Spleen (tissue), 11 donors: Measurements from ENCODE around the gene LCE1B. TPM values are rescaled to one million over a fixed set of nuclear protein-coding genes. Genes with fewer than 3 reads are reported as not detected.

Experiments used
- DNase-seq: peaks from one replicate; pipeline ENCODE4 v3.0.0-alpha.2; 2020
- H3K27ac ChIP-seq, 8 donors: fragments of 200-600 bp; sonication (generic) in 7 of 8; 1 replicate in 4 of 8; 2 replicates in 4 of 8; pipeline versions ENCODE4 v1.5.0 to v1.8.0; 2016 to 2021; ENCODE audit warnings: inconsistent platforms in 4 of 8, mild to moderate bottlenecking in 4 of 8, moderate library complexity in 1 of 8
- H3K27me3 ChIP-seq, 7 donors: fragments of 200-600 bp; sonication (generic) in 6 of 7; replicated peaks in 1 of 7; 1 replicate in 4 of 7; 2 replicates in 3 of 7; pipeline versions ENCODE4 v1.5.0 to v1.8.0; 2016 to 2021; ENCODE audit warnings: inconsistent platforms in 3 of 7, mild to moderate bottlenecking in 1 of 7
- H3K36me3 ChIP-seq, 6 donors: fragments of 200-600 bp; sonication (generic) in 5 of 6; 1 replicate in 4 of 6; 2 replicates in 2 of 6; pipeline versions ENCODE4 v1.5.0 to v1.8.0; 2016 to 2021; ENCODE audit warnings: inconsistent platforms in 2 of 6
- H3K4me1 ChIP-seq, 6 donors: fragments of 200-600 bp; sonication (generic) in 5 of 6; 1 replicate in 3 of 6; 2 replicates in 3 of 6; pipeline versions ENCODE4 v1.5.0 to v1.8.0; 2016 to 2021; ENCODE audit warnings: inconsistent platforms in 3 of 6
- H3K4me3 ChIP-seq, 8 donors: fragments of 200-600 bp; sonication (generic) in 7 of 8; 1 replicate in 4 of 8; 2 replicates in 4 of 8; pipeline versions ENCODE4 v1.5.0 to v1.8.0; 2016 to 2021; ENCODE audit warnings: inconsistent platforms in 4 of 8, mild to moderate bottlenecking in 4 of 8, moderate library complexity in 2 of 8
- H3K9me3 ChIP-seq, 8 donors: fragments of 200-600 bp; sonication (generic) in 7 of 8; 1 replicate in 4 of 8; 2 replicates in 4 of 8; pipeline versions ENCODE4 v1.5.0 to v1.8.0; 2016 to 2021; ENCODE audit warnings: inconsistent platforms in 4 of 8
- POLR2A ChIP-seq, 3 donors: fragments of 450-650 bp; IDR thresholded peaks; one replicate each; pipeline ENCODE4 v1.5.1; 2017; ENCODE audit warnings: antibody characterized with exemption in 3 of 3, mild to moderate bottlenecking in 1 of 3
- POLR2AphosphoS5 ChIP-seq, 3 donors: sonication (generic); formaldehyde crosslinking; IDR thresholded peaks; one replicate each; pipeline ENCODE4 v1.5.1; 2017; ENCODE audit warnings: antibody characterized with exemption in 3 of 3
- WGBS, 5 donors: extraction: QIAGEN DNeasy Blood & Tissue Kit in 3 of 5; methylation state at CpG; one replicate each; pipeline versions ENCODE4 v1.1.5 to v1.1.7; 2013 to 2018; 5-methylcytosine and 5-hydroxymethylcytosine counted together
- intact Hi-C: fragments of 100-400 bp; cut with DNase I; formaldehyde crosslinking; loops from one replicate; pipeline ENCODE4 v1.15.0; 2023; ENCODE audit warnings: low total_unique reads
- polyA plus RNA-seq, 3 donors: library from polyadenylated mRNA; stranded (reverse); fragments of 200-250 nt; gene quantifications; one replicate each; pipeline ENCODE4 v1.2.1, GENCODE V29; 2013
- total RNA-seq, 7 donors: library from RNA; depleted of rRNA in 3 of 7; stranded (reverse); fragments of >200 nt in 3 of 7; fragmentation: NEBNext Ultra II Directional in 4 of 7; extraction: Animal tissue kit (Norgen Biotek cat#: 25700) in 4 of 7; gene quantifications; one replicate each; pipeline versions ENCODE4 v1.1.0 to v1.2.1, GENCODE V29; 2016 to 2021
- TF ChIP-seq, protein P1 (sequence below), 11 experiments: fragments of 200-600 bp in 7 of 11; fragments of 450-650 bp in 4 of 11; sonication (generic) in 4 of 11; IDR thresholded peaks in 8 of 11; conservative IDR thresholded peaks in 3 of 11; 1 replicate in 7 of 11; 2 replicates in 4 of 11; pipeline versions ENCODE4 v1.4.0 to v1.8.0; 2016 to 2021; ENCODE audit warnings: antibody characterized with exemption in 11 of 11, inconsistent platforms in 4 of 11, mild to moderate bottlenecking in 1 of 11
- donor health status: healthy with polysubstance abuse.
- donor health status: DM: no; HTN: no; CAD: no; lungs with moderate emphysema.
- donor health status: DM: no; HTN: no; CAD: no.
- donor health status: Bipolar disorder and iron deficiency.
- donor health status: healthy.
- donor health status: DM: no; HTN: no; CAD: no.
- donor health status: DM: yes; HTN: yes; CAD: no.

The LCE1B gene
- total and polyA plus RNA-seq, 10 donors = not detected

DNA sequence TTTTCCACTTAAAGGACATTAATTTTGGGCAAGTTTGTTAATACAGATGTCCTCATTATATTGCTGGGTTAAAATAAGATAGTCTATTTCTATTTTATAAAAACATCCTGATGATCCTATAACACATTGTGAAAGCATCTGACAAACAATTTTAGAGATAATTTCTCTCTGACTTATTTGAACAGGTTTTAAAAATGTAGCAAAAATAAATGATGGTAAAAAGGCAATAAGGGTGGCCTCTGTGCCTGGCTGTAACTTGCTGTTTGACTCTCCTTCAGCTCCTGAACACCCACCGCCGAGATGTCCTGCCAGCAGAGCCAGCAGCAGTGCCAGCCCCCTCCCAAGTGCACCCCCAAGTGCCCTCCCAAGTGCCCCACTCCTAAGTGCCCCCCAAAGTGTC is 15.4 kb downstream of the LCE1B start, which contains the start of gene LCE1A:
TSS of gene LCE1A (plus strand) at position 301 of the 400 bp plus-strand sequence. CDS start at position 301, 0 bp downstream.
- TF ChIP-seq POLR2A (IDR thresholded peaks at IDR 0.05) = no peak
- TF ChIP-seq, protein P1, sequence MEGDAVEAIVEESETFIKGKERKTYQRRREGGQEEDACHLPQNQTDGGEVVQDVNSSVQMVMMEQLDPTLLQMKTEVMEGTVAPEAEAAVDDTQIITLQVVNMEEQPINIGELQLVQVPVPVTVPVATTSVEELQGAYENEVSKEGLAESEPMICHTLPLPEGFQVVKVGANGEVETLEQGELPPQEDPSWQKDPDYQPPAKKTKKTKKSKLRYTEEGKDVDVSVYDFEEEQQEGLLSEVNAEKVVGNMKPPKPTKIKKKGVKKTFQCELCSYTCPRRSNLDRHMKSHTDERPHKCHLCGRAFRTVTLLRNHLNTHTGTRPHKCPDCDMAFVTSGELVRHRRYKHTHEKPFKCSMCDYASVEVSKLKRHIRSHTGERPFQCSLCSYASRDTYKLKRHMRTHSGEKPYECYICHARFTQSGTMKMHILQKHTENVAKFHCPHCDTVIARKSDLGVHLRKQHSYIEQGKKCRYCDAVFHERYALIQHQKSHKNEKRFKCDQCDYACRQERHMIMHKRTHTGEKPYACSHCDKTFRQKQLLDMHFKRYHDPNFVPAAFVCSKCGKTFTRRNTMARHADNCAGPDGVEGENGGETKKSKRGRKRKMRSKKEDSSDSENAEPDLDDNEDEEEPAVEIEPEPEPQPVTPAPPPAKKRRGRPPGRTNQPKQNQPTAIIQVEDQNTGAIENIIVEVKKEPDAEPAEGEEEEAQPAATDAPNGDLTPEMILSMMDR (IDR thresholded peaks at IDR 0.05 in 8 of 11, conservative IDR thresholded peaks at IDR 0.05 in 3 of 11) = no peak
- TF ChIP-seq POLR2AphosphoS5 (IDR thresholded peaks at IDR 0.05) = no peak
- Histone ChIP-seq H3K27ac (no peak within 1 kb of the TSS), H3K27me3 (peaks cover 0 to 60% (median 0%) of the 10 kb centered on the region in 7 donors), H3K36me3 (no peaks in the 10 kb centered on the region), H3K4me1 (no peaks in the 10 kb centered on the region), H3K4me3 (no peak within 1 kb of the TSS), H3K9me3 (peaks cover 0 to 9% (median 0%) of the 10 kb centered on the region in 8 donors)
- 65 to 95% (median 73%) methylated on average over 2 of the region's 2 CpGs for WGBS, 5 donors
- intact Hi-C loops = no loop called here
- no peak for DNase-seq

DNA sequence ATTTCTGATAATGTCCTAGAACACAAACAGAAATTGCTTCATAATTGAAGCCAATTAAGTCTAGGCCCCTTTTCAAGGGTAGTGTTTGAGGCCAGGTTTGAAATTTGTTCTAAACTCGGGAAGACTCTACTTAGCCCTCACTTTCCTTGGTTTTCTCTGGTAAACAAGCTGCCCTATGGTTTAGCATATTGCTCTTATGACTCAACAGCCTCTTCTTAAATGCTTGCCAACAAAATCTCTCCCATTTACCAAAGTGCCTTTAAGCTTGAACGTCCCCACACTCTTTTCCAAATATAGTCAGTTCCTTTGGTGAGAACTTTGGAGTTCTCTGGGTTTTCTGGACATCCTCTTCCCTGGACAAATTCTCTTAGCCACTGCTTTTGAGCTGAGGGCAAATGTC is 25.1 kb downstream of the LCE1B start:
- Histone ChIP-seq H3K4me3 (no peak overlapping the region), H3K27ac (no peak overlapping the region), H3K9me3 (no peaks in the 10 kb centered on the region), H3K4me1 (no peaks in the 10 kb centered on the region), H3K27me3 (no peaks in the 10 kb centered on the region), H3K36me3 (no peaks in the 10 kb centered on the region)
- intact Hi-C loops = no loop called here
- WGBS, 5 donors = 54 to 69% (median 65%) methylated on average over 2 of the region's 2 CpGs
- no peak for DNase-seq
- TF ChIP-seq POLR2AphosphoS5 (IDR thresholded peaks at IDR 0.05) (no peak), POLR2A (IDR thresholded peaks at IDR 0.05) (no peak)
- TF ChIP-seq, protein P1 (IDR thresholded peaks at IDR 0.05 in 8 of 11, conservative IDR thresholded peaks at IDR 0.05 in 3 of 11) = no peak

- no peaks in the 10 kb centered on the region for H3K36me3 ChIP-seq
- intact Hi-C loops = no loop called here
- WGBS, 5 donors = 71 to 93% (median 89%) methylated on average over 3 of the region's 3 CpGs
Observed at GRCh38 chr1:152842556-152842955, 30.8 kb downstream of the LCE1B start, which contains the start of gene LCE6A. TSS of gene LCE6A (plus strand) at chr1:152842856. CDS start at chr1:152843521, 665 bp downstream.

DNA sequence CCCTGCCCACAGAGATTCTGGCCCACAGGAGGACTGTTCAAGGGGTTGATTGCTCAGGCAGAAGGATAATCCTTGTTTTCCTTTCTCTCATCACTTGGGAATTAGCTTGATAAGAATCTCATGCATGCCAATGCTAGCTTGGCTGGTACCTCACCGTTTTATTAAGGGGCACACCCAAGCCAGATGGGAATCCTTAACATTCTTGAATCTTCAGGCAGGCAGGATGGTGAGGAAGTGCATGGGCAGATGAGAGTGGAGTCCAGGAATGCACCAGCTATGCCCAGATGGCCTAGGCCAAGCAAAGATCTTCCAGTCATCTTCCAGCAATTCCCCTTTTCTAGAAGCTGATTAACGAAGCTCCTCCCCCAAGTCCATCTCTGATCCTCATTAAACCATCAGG is 43.9 kb downstream of the LCE1B start:
- Histone ChIP-seq H3K27me3 (peaks cover 0 to 7% (median 0%) of the 10 kb centered on the region in 7 donors), H3K4me1 (no peaks in the 10 kb centered on the region), H3K9me3 (no peaks in the 10 kb centered on the region), H3K27ac (no peak overlapping the region), H3K36me3 (no peaks in the 10 kb centered on the region), H3K4me3 (no peak overlapping the region)
- 33 to 69% (median 52%) methylated on average over 2 of the region's 2 CpGs for WGBS, 5 donors
- no peak for TF ChIP-seq POLR2A (IDR thresholded peaks at IDR 0.05)
- TF ChIP-seq, protein P1 (IDR thresholded peaks at IDR 0.05 in 8 of 11, conservative IDR thresholded peaks at IDR 0.05 in 3 of 11) = no peak
- no peak for TF ChIP-seq POLR2AphosphoS5 (IDR thresholded peaks at IDR 0.05)
- DNase-seq = no peak
- intact Hi-C loops = no loop called here

More at GRCh38 chr1:152842556-152842955, 30.8 kb downstream of the LCE1B start, which contains the start of gene LCE6A:
- H3K4me3 ChIP-seq = no peak within 1 kb of the TSS
- H3K9me3 ChIP-seq = no peaks in the 10 kb centered on the region
- H3K27ac ChIP-seq = no peak within 1 kb of the TSS
- H3K27me3 ChIP-seq = peaks cover 0 to 4% (median 0%) of the 10 kb centered on the region in 7 donors
- TF ChIP-seq POLR2A (IDR thresholded peaks at IDR 0.05) (no peak), POLR2AphosphoS5 (IDR thresholded peaks at IDR 0.05) (no peak)
- TF ChIP-seq, protein P1 (IDR thresholded peaks at IDR 0.05 in 8 of 11, conservative IDR thresholded peaks at IDR 0.05 in 3 of 11) = no peak
- DNase-seq = no peak
- H3K4me1 ChIP-seq = no peaks in the 10 kb centered on the region
